Measurements from ENCODE around the gene GREB1L.

DNA sequence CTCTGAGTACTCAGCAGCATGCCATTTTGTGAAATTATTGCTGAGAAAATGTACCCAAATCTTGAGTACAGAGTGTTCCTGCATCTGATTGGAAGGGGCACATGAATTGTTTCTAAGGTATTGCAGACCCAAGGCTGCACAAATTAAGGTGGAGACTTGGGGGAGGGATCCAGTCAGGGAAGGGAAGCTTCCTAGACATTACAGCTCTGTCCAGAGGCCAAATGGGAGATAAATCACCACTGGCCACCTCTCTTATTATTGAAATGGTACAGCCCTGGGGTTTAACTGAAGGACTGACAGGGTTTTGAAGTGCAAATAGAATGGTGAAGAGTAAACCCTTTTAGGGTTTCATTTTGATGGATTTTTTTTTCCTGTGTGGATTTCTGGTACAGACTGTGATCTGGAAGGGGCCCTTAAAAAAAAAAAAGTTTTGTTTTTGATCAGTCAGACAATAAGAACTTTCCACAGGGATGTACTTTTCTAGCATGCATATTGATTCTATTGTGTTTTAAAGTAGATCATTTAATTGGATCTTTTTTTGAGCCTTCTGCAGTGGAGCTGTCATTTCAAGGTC is 119.4 kb downstream of the GREB1L start:
- TF ChIP-seq POLR2AphosphoS5 (IDR thresholded peaks at IDR 0.05; ENCODE audit: low read depth) (no peak), SPI1 (IDR thresholded peaks at IDR 0.05; ENCODE audit: borderline replicate concordance, low read depth) (no peak), REST (IDR thresholded peaks at IDR 0.05; ENCODE audit: insufficient replicate concordance, low read depth) (no peak), GABPA (IDR thresholded peaks at IDR 0.05; ENCODE audit: low read depth) (no peak)
- TF ChIP-seq, protein P1, sequence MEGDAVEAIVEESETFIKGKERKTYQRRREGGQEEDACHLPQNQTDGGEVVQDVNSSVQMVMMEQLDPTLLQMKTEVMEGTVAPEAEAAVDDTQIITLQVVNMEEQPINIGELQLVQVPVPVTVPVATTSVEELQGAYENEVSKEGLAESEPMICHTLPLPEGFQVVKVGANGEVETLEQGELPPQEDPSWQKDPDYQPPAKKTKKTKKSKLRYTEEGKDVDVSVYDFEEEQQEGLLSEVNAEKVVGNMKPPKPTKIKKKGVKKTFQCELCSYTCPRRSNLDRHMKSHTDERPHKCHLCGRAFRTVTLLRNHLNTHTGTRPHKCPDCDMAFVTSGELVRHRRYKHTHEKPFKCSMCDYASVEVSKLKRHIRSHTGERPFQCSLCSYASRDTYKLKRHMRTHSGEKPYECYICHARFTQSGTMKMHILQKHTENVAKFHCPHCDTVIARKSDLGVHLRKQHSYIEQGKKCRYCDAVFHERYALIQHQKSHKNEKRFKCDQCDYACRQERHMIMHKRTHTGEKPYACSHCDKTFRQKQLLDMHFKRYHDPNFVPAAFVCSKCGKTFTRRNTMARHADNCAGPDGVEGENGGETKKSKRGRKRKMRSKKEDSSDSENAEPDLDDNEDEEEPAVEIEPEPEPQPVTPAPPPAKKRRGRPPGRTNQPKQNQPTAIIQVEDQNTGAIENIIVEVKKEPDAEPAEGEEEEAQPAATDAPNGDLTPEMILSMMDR (IDR thresholded peaks at IDR 0.05; ENCODE audit: insufficient read depth, low read length): no peak

Measured in HL-60 (cell line).